Uterus (tissue), 4 donors: ENCODE measurements around the gene RPL37. TPM values are rescaled to one million over a fixed set of nuclear protein-coding genes. Genes with fewer than 3 reads are reported as not detected.
"Not testable (repeated sequence)": the region's sequence is repeated elsewhere in the genome, so short reads cannot be mapped to it uniquely, and the experiment has no call there.

Experiments used
- DNase-seq, 2 donors: peaks; one replicate each; pipeline ENCODE4 v3.0.0-alpha.2; 2019 to 2020
- H3K27ac ChIP-seq, 2 donors: fragments of 200-600 bp; sonication (generic); 1 replicate in 1 of 2; 2 replicates in 1 of 2; pipeline ENCODE4 v1.5.1; 2016 to 2018
- H3K27me3 ChIP-seq, 2 donors: fragments of 200-600 bp; sonication (generic); one replicate each; pipeline ENCODE4 v1.5.1; 2018 to 2019; ENCODE audit warnings: control low read depth in 1 of 2
- H3K36me3 ChIP-seq, 2 donors: fragments of 200-600 bp; sonication (generic); one replicate each; pipeline ENCODE4 v1.5.1; 2019; ENCODE audit warnings: control low read depth in 1 of 2
- H3K4me1 ChIP-seq, 2 donors: fragments of 200-600 bp; sonication (generic); one replicate each; pipeline ENCODE4 v1.5.1; 2018 to 2019; ENCODE audit warnings: control low read depth in 1 of 2
- H3K4me3 ChIP-seq, 2 donors: fragments of 200-600 bp; sonication (generic); 1 replicate in 1 of 2; 2 replicates in 1 of 2; pipeline ENCODE4 v1.5.1; 2018 to 2019; ENCODE audit warnings: mild to moderate bottlenecking in 1 of 2
- H3K9me3 ChIP-seq, 2 donors: fragments of 200-600 bp; sonication (generic); one replicate each; pipeline ENCODE4 v1.5.1; 2019; ENCODE audit warnings: control low read depth in 1 of 2
- CTCF ChIP-seq, 4 experiments: fragments of 200-600 bp in 2 of 4; fragments of 450-650 bp in 2 of 4; sonication (generic) in 2 of 4; IDR thresholded peaks; one replicate each; pipeline ENCODE4 v1.5.1; 2016 to 2019; ENCODE audit warnings: antibody characterized with exemption in 4 of 4, mild to moderate bottlenecking in 2 of 4, moderate library complexity in 1 of 4
- POLR2A ChIP-seq, 2 donors: fragments of 450-650 bp; IDR thresholded peaks; one replicate each; pipeline ENCODE4 v1.6.1; 2016; ENCODE audit warnings: antibody characterized with exemption in 2 of 2, mild to moderate bottlenecking in 1 of 2, moderate library complexity in 1 of 2
- intact Hi-C: fragments of 100-400 bp; cut with DNase I; formaldehyde crosslinking; loops from one replicate; pipeline ENCODE4 v1.15.1; 2023; ENCODE audit warnings: low total_unique reads
- total RNA-seq, 4 donors: library from RNA; depleted of rRNA in 3 of 4; stranded (reverse); fragments of >200 nt in 3 of 4; gene quantifications; one replicate each; pipeline versions ENCODE4 v1.1.0 to v1.2.4, GENCODE V29; 2014 to 2023
- donor health status: DM: yes; HTN: yes; CAD: no.

Gene RPL37
- 1,000 to 10,000 TPM in 1 of 4 donors, 100 to 1,000 TPM in 2, 10 to 100 TPM in 1; 59.1 to 1,328 (median 776) TPM for total RNA-seq

- peak; percentile 96 for DNase-seq
- Histone ChIP-seq H3K27me3 (no peaks in the 10 kb centered on the region), H3K4me3 (peak within 1 kb of the TSS; percentile 55 to 80), H3K9me3 (no peaks in the 10 kb centered on the region), H3K27ac (peak within 1 kb of the TSS; percentile 93 to 94), H3K4me1 (peaks cover 0 to 3% of the 10 kb centered on the region in 2 donors), H3K36me3 (no peaks in the 10 kb centered on the region)
- intact Hi-C loops = no loop called here
- peak in 1 of 4 experiments; percentile 5 for TF ChIP-seq CTCF (IDR thresholded peaks at IDR 0.05)
- peak; percentile 81 for TF ChIP-seq POLR2A (IDR thresholded peaks at IDR 0.05)
These were observed at the start of gene RPL37 for GRCh38 chr5:40834849-40835787. Gene RPL37, minus strand, starts transcription at chr5:40835222. Its CDS starts 37 bp downstream, at chr5:40835185.

- H3K4me3 ChIP-seq, intact Hi-C loops, H3K4me1 ChIP-seq, DNase-seq, H3K27ac ChIP-seq, H3K9me3 ChIP-seq, H3K27me3 ChIP-seq, H3K36me3 ChIP-seq: not testable (repeated sequence)
These were observed 48.0 kb upstream of the RPL37 start for GRCh38 chr5:40883051-40883450.

GRCh38 chr5:40882291-40882690 lies 47.3 kb upstream of the RPL37 start:
- no peaks in the 10 kb centered on the region for H3K27me3 ChIP-seq
- H3K9me3 ChIP-seq = no peaks in the 10 kb centered on the region
- H3K36me3 ChIP-seq = no peaks in the 10 kb centered on the region
- no peak overlapping the region for H3K4me3 ChIP-seq
- intact Hi-C loops = no loop called here
- DNase-seq = no peak
- TF ChIP-seq POLR2A (IDR thresholded peaks at IDR 0.05) (no peak), CTCF (IDR thresholded peaks at IDR 0.05) (no peak)
- H3K27ac ChIP-seq = no peak overlapping the region
- no peaks in the 10 kb centered on the region for H3K4me1 ChIP-seq

GRCh38 chr5:40879163-40879942 lies 44.3 kb upstream of the RPL37 start:
- no peak overlapping the region for H3K27ac ChIP-seq
- H3K4me3 ChIP-seq = no peak overlapping the region
- H3K36me3 ChIP-seq = no peaks in the 10 kb centered on the region
- H3K27me3 ChIP-seq = no peaks in the 10 kb centered on the region
- intact Hi-C loops = no loop called here
- DNase-seq = no peak
- no peak for TF ChIP-seq POLR2A (IDR thresholded peaks at IDR 0.05)
- TF ChIP-seq CTCF (IDR thresholded peaks at IDR 0.05) = peak; percentile 41 to 57 (median 48)
- no peaks in the 10 kb centered on the region for H3K4me1 ChIP-seq
- no peaks in the 10 kb centered on the region for H3K9me3 ChIP-seq

GRCh38 chr5:40877371-40877988 lies 42.5 kb upstream of the RPL37 start:
- no peaks in the 10 kb centered on the region for H3K9me3 ChIP-seq
- H3K27ac ChIP-seq = no peak overlapping the region
- H3K27me3 ChIP-seq = no peaks in the 10 kb centered on the region
- DNase-seq = no peak
- intact Hi-C loops = no loop called here
- H3K4me1 ChIP-seq = no peaks in the 10 kb centered on the region
- no peak overlapping the region for H3K4me3 ChIP-seq
- no peaks in the 10 kb centered on the region for H3K36me3 ChIP-seq
- TF ChIP-seq CTCF (IDR thresholded peaks at IDR 0.05) = no peak
- no peak for TF ChIP-seq POLR2A (IDR thresholded peaks at IDR 0.05)
